Measurements from ENCODE around the gene IPO11.

GRCh38 chr5:62432621-62433064, 20.1 kb downstream of the IPO11 start:
- no peak for TF ChIP-seq ZNF274 (IDR thresholded peaks at IDR 0.05; ENCODE audit: low read depth, low read length)
- TF ChIP-seq YY1 (IDR thresholded peaks at IDR 0.05; ENCODE audit: insufficient read depth, insufficient read length), result no peak
- TF ChIP-seq SUZ12 (IDR thresholded peaks at IDR 0.05; ENCODE audit: extremely low read depth, insufficient read depth, insufficient read length), result no peak

Data from NT2/D1 (cell line).